Mucosa of gallbladder (tissue), 1 donor: ENCODE measurements around the gene DCC. TPM values are rescaled to one million over a fixed set of nuclear protein-coding genes. Genes with fewer than 3 reads are reported as not detected.

Experiments
- DNase-seq: peaks from one replicate; pipeline ENCODE4 v3.0.0-alpha.2; 2020; ENCODE audit warnings: low spot score
- total RNA-seq: library from RNA; stranded (reverse); gene quantifications from one replicate; pipeline ENCODE4 v1.2.1, GENCODE V29; 2021
- donor health status: DM: no; HTN: no; CAD: no.

The DCC gene
- total RNA-seq, 1 donor from 2014 or later = not detected

DNA sequence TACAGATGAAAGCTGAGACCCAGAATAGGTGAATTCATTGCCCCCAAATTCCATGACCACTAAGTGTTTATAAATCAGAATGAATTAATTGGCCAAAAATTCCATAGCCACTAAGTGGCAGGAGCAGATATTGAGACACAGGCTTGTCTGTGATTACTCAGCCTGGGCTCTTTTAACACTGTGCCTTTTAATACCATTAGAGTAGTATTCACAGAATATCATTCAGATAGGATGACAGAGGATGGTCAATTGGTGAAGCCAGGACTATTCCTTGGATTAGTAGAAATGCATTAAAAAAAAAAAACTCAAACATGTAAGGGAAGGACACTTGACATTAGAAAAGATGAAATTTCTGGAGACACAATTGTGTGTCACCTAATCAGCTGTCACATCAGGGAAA, 698.6 kb downstream of the DCC start:
- no peak for DNase-seq

DNA sequence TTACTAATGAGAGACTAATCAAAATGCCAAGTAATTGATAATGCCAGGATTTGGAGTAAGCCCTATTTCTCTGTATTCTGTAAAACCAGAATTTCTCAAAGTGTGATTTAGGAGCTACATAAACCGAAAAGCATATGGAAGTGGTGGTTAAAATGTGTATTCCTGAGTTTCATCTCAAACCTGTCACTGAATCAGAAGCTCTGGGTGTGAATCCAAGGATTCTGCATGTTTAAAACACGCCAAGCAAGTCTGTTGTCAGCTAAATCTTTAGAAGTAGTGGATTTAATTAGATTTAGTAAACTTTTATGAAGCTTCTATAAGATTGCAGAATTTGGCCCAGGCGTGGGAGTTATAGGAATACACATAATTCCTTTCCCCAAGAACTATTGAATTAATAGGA, 700.3 kb downstream of the DCC start:
- DNase-seq = no peak

- no peak for DNase-seq
Observed at GRCh38 chr18:53056064-53056463, 716.1 kb downstream of the DCC start.

DNA sequence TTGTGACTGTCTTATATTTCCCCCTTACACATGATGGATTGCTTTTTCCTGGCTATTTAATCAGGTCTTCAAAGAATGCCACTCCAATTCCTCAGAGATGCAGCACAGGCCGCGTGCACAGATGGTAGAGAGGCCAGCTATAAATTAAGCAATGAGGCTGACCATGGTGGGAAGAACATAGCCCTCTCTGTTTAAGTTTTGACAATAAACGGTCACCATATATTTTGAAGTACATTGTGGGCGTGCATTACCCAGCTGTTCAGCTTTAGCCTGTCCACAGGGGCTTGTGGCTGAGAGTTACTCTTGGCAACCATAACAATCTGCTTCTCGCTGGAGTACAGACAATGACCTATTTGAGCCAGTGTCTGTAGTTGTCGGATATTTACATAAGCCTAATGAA, 730.8 kb downstream of the DCC start:
- DNase-seq = no peak

- no peak for DNase-seq
Observed at GRCh38 chr18:53080687-53081086, 740.7 kb downstream of the DCC start.

DNA sequence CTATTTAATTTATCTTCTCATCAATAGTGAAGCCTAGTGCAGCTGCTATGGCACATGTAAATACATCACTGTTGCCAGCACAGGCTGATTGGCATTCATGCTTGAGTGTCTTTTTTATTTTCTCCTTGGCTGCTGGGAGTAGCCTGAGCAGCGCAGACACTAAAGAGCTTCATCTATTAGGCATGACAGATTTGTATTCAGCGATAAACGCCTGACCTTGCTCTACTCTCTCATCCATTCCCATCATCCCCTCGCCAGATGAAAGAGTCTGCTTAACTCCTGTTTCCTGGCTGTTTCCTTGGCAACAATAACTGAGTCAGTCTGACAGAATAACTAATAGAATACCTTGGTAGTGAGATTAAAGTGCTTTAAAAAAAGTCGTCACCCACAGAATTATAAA, 753.6 kb downstream of the DCC start:
- no peak for DNase-seq

- DNase-seq = no peak
Observed at GRCh38 chr18:53101536-53102105, 761.6 kb downstream of the DCC start.

DNA sequence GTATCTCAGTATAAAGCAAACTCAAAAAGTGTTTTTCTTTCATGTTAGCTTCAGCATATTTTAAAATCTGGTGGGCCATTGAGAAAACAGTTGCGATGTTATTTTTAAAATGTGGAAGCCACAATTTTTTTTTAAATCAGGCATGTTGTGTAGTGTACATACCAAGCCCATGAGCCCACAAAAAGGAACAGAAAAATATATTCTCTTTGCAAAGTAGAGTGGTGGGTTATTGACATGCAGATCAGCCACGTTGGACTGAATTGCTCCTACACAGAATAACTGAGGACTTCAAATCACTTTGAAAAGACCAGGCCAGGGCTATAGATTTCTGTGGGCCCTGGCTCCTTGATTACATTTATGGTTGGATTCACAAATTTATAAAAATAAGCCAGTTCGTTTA, 774.4 kb downstream of the DCC start:
- no peak for DNase-seq

- no peak for DNase-seq
Observed at GRCh38 chr18:53115876-53116585, 776.0 kb downstream of the DCC start.

DNA sequence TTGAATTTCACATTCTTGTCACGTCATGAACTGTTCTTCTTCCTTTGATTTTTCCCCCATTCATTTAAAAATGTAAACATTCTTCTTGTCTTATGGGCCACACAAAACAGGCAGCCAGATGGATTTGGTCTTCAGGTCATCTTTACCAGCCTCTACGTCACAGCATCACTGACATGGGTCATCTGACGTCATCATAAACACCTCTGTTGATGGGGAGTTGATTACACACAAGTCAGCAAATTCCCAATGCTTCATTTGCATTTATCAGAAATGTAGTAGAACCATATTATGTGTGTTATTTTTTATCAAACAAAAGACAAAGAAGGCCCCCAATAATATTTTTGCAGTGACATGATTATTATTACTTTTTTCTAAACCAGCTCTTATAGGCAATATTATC, 777.9 kb downstream of the DCC start:
- no peak for DNase-seq

DNA sequence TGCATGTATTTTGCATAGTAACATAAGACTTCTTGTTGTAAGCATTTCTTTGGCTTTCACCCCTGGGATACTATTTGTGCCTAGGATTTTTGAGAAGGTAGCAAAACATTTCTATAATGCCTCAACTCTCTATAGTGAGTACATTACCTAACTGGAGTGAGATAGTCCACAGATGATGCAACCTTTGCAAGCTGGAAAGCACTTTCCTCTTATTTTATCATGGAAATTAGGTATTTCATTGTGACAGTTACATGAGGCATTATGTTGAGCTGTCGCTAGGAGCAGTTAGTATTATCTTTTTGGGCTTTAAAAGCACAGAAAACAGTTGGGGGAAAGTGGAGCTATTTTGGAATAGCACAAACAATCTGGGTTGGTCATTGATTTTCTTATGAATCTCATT, 786.2 kb downstream of the DCC start:
- DNase-seq = no peak

- no peak for DNase-seq
Observed at GRCh38 chr18:53131001-53131400, 791.0 kb downstream of the DCC start.

GRCh38 chr18:53134711-53135110, 794.7 kb downstream of the DCC start:
- DNase-seq = no peak

GRCh38 chr18:53135654-53136053, 795.7 kb downstream of the DCC start:
- DNase-seq = no peak

DNA sequence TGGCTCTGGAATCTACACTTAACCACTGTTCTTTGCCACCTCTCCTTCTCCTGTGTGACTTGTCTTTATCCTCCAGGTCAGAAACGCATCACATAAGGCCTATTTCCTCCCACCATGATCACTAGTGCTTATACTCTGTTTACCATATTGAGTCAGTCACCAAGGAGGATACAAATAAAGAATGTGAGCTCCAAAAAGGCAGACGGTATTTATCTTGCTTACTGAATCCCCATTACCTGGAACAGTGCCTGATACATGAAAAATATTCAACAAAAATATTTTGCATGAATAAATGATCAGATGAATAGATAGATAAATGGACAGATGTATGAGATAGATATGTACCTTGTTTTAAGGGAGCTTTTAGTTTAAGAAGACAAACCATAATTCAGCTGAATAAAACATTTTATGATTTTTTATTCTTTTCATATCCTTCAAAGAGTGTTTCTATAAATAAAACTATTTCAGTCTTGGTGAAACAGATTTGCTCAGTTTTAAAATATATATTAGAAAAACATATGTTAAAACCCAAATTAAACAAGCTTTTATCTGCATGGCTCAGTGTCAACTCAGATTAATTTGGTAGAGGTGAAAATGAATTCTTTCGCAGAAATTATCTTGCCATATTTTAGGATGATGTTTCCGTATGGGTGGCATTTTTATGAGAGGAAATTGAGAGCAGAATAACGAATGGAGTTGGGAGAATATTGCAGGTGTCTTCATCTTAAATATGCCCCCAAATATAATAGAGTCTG, 799.9 kb downstream of the DCC start:
- DNase-seq = no peak

DNA sequence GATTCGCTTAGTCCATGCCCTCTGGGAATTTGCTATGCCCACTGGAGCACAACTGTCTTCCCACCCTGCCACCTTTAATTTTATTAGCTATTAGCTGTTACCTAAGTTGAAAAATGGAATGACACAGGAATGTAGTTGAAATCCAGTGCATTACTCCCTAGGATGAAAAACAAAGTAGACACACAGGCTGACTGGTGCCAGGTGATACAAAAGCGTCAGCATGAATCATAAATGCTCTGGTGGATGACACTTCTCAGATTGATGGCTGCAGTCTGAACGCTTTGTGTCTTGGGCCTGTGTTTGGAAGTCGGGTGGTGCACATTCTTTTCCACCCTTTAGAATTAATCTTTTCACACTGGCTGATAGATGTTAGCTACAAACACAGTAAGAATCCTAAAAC, 802.0 kb downstream of the DCC start:
- DNase-seq = no peak

DNA sequence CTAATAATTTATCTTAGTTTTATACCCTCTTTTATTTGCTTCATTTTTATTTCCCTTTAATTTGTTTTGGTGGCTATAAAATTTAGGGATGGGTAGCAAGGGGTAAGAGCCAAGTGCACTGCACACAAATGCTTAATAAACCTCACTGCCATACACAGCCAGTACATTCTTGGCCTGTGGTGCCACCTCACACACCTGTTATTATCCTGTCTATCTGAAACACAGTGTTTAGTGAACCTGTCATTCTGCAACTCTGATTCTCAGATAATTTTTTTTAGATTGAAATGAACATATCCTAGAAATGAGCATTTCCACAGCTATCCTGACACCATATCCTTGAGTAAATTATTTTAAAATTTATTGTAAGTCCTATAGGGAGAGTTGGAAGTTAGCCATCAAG, 807.5 kb downstream of the DCC start:
- DNase-seq = no peak

GRCh38 chr18:53148123-53148522, 808.1 kb downstream of the DCC start:
- no peak for DNase-seq

GRCh38 chr18:53152476-53152875, 812.5 kb downstream of the DCC start:
- DNase-seq = no peak

- DNase-seq = no peak
Observed at GRCh38 chr18:53153281-53153680, 813.3 kb downstream of the DCC start.

DNA sequence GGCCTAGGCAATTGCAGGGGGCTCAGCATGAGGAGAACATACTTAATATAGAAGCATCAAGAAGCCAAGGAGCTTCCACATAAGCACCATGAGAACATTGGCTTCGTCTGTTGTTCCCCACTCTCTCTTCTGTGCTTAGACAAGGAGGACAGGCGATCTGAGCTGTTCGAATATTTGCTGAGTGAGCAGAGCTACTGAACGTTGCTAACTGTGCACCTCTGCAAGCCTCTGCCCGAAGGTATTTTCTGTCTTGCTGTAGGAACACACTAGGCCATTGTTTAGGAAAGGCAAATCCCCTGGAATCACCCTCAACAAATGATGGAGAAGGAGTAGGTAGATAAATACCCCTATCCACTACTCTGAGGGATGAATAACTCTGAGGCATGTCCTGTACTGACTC, 813.8 kb downstream of the DCC start:
- DNase-seq = no peak

GRCh38 chr18:53165770-53166169, 825.8 kb downstream of the DCC start:
- no peak for DNase-seq

DNA sequence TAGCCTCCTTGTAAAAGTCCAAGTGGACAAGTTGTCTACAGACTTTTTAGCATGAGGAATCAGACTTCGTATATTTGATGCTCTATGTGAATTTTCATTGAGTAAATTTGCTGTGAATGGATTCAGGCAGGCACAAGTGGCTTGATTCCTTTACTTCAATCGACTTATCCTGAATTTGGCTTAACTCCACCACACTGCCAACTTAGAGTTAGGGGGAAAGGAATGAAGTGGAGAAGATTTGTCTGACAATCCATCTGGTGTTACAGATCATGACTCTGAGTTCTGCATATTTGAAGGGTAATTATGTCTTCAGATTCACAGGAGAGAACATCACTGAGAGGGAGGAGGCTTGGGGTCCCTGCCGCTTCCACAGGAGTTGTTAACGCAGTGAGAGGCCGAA, 829.3 kb downstream of the DCC start:
- no peak for DNase-seq
